ENCODE measurements around the gene CD244. TPM values are rescaled to one million over a fixed set of nuclear protein-coding genes. Genes with fewer than 3 reads are reported as not detected.

Gene CD244
- polyA plus RNA-seq, 1 experiment = not detected

- CTCF ChIA-PET = no interaction called here
- no peaks in the 10 kb centered on the region for H3K9me3 ChIP-seq (ENCODE audit: control insufficient read depth, insufficient read depth, low read length)
- no peak overlapping the region for H3K4me3 ChIP-seq (ENCODE audit: low read depth, low read length)
- TF ChIP-seq, protein P1, sequence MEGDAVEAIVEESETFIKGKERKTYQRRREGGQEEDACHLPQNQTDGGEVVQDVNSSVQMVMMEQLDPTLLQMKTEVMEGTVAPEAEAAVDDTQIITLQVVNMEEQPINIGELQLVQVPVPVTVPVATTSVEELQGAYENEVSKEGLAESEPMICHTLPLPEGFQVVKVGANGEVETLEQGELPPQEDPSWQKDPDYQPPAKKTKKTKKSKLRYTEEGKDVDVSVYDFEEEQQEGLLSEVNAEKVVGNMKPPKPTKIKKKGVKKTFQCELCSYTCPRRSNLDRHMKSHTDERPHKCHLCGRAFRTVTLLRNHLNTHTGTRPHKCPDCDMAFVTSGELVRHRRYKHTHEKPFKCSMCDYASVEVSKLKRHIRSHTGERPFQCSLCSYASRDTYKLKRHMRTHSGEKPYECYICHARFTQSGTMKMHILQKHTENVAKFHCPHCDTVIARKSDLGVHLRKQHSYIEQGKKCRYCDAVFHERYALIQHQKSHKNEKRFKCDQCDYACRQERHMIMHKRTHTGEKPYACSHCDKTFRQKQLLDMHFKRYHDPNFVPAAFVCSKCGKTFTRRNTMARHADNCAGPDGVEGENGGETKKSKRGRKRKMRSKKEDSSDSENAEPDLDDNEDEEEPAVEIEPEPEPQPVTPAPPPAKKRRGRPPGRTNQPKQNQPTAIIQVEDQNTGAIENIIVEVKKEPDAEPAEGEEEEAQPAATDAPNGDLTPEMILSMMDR (IDR thresholded peaks at IDR 0.05; ENCODE audit: low read depth, low read length) = no peak
- no peak for DNase-seq (ENCODE audit: low read depth, low spot score)
- no peak overlapping the region for H3K27ac ChIP-seq (ENCODE audit: low read depth, low read length)
- POLR2A ChIA-PET = no interaction called here
- H3K27me3 ChIP-seq (ENCODE audit: control insufficient read depth, insufficient read depth, low read length) = no peaks in the 10 kb centered on the region
Observed at GRCh38 chr1:160866695-160867260, 4.1 kb upstream of the CD244 start.

DNA sequence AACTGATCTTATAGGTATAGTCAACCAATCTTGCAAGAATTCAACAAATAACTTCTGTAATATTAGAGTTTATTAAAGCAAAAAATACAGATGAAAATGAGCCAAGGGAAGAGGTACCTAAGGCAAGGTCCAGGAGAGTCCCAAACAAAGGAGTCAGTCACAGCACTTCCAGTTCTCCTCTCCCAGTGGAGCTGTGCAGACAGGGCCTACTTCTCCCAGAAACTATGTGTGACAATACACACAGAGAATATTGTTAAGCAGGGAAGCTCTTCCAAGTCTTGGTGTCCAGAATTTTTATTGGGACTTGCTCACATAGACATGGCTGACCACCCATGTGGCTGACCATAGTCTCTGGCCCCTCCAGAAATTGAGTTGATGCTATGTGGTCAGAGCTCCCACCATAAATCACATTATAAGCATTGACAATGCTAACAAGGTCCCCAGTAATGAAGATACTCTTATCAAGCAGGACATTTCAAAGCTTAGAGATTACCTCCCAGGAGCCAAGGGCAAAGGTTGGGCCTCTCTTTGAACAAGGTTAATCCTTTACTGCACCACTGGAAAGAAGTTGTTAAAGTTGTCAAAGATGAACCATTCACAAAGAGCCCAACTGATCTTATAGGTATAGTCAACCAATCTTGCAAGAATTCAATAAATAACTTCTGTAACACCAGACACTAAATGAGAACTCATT is 3.5 kb upstream of the CD244 start:
- H3K27me3 ChIP-seq (ENCODE audit: control insufficient read depth, insufficient read depth, low read length) = no peaks in the 10 kb centered on the region
- CTCF ChIA-PET = no interaction called here
- DNase-seq (ENCODE audit: low read depth, low spot score) = no peak
- H3K9me3 ChIP-seq (ENCODE audit: control insufficient read depth, insufficient read depth, low read length) = no peaks in the 10 kb centered on the region
- H3K27ac ChIP-seq (ENCODE audit: low read depth, low read length) = no peak overlapping the region
- POLR2A ChIA-PET = no interaction called here
- TF ChIP-seq, protein P1 (IDR thresholded peaks at IDR 0.05; ENCODE audit: low read depth, low read length) = no peak
- H3K4me3 ChIP-seq (ENCODE audit: low read depth, low read length) = no peak overlapping the region

GRCh38 chr1:160865337-160865736 is 2.6 kb upstream of the CD244 start:
- TF ChIP-seq, protein P1 (IDR thresholded peaks at IDR 0.05; ENCODE audit: low read depth, low read length) = no peak
- no peak for DNase-seq (ENCODE audit: low read depth, low spot score)
- CTCF ChIA-PET = no interaction called here
- Histone ChIP-seq H3K4me3 (ENCODE audit: low read depth, low read length) (no peak overlapping the region), H3K9me3 (ENCODE audit: control insufficient read depth, insufficient read depth, low read length) (no peaks in the 10 kb centered on the region), H3K27me3 (ENCODE audit: control insufficient read depth, insufficient read depth, low read length) (no peaks in the 10 kb centered on the region), H3K27ac (ENCODE audit: low read depth, low read length) (no peak overlapping the region)
- POLR2A ChIA-PET = no interaction called here

DNA sequence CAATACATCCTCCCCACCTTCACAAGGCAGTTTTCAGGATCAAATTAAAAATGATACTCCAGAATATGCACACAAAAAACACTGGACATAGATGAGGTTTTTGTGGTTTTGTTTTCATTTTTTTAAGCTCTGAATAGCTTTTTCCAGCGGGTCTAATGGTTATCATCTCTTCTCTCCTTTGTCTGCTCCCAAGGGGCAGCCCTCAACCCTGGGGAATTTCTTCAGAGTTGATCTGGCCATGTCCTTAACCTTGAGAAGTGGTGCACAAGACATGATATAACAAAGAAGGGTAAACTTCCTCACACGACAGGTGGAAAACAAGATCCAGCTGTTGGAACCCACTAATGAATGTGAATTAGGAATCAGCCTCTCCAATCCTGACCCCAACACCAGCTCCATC is 1.5 kb upstream of the CD244 start:
- no peaks in the 10 kb centered on the region for H3K27me3 ChIP-seq (ENCODE audit: control insufficient read depth, insufficient read depth, low read length)
- no peak for DNase-seq (ENCODE audit: low read depth, low spot score)
- H3K27ac ChIP-seq (ENCODE audit: low read depth, low read length) = no peak overlapping the region
- POLR2A ChIA-PET = no interaction called here
- TF ChIP-seq, protein P1 (IDR thresholded peaks at IDR 0.05; ENCODE audit: low read depth, low read length) = no peak
- no peaks in the 10 kb centered on the region for H3K9me3 ChIP-seq (ENCODE audit: control insufficient read depth, insufficient read depth, low read length)
- CTCF ChIA-PET = no interaction called here
- H3K4me3 ChIP-seq (ENCODE audit: low read depth, low read length) = no peak overlapping the region

DNA sequence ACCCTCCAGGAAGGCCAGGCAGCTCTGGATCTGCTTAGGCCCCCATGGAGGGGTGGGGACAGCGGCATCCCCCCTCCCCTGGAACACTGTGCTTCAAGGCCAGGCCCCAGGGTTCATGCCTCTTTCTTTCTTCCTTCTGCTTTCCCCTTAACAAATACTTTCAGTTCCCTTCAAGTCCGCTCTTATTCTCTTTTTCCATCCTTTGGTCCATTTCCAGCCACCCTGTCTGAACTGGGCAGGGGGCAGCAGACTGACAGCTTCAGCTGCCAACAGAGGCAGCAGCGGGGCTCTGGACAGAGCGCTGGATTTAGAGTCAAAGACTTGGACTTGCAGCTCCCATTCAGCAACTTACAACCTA is 1.1 kb upstream of the CD244 start:
- Histone ChIP-seq H3K27me3 (ENCODE audit: control insufficient read depth, insufficient read depth, low read length) (no peaks in the 10 kb centered on the region), H3K27ac (ENCODE audit: low read depth, low read length) (no peak overlapping the region), H3K4me3 (ENCODE audit: low read depth, low read length) (no peak overlapping the region), H3K9me3 (ENCODE audit: control insufficient read depth, insufficient read depth, low read length) (no peaks in the 10 kb centered on the region)
- DNase-seq (ENCODE audit: low read depth, low spot score) = no peak
- TF ChIP-seq, protein P1 (IDR thresholded peaks at IDR 0.05; ENCODE audit: low read depth, low read length) = no peak
- ChIA-PET POLR2A (no interaction called here), CTCF (no interaction called here)
